ENCODE results near the gene CCDC192.
"Not testable (repeated sequence)": the region's sequence is repeated elsewhere in the genome, so short reads cannot be mapped to it uniquely, and the experiment has no call there.

CCDC192 gene

DNA sequence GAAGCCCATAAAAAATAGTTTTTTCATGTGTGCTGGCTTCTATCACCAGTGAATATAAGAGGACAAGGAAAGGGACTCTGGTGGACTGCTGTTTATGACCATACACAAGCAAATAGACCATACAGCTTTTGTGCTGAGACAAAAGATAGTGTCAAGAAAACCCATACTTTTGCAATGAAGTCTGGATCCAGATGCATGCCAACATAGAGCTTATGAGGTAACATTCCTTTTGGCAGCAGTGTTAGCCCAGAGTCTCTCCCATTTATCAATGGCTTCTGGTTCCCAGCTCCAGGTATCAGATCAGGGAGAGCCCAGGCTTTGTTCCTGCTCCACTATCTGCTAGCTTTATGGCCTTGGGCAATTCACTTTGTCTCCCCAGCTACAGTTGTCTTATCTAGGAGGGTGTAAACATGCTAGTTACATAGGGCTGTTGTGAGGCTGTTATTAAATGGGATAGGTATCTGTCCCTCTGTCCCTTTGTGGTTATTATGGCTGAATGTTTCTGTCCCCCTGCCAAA is 55.6 kb downstream of the CCDC192 start:
- no peak for DNase-seq (ENCODE audit: insufficient read length, low spot score)
- no peak for FAIRE-seq

DNA sequence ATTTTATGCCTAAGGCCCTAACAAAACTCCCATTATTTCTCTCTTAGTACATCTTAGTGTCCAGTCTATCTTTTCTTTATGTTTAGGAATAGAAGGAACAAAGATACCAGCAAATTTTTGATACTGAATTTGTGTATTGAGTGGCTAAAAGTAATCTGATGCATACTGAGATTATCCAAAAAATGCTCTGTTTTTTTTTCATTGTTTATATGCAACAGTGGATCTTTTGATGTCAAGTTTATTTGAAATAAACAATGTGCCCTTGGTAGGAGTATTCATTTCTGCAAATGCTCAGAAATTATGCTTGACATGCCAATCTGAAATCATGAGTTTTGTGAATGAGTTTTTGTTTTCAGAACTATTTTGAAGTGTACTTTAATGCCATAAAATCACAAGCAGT is 58.7 kb downstream of the CCDC192 start:
- DNase-seq (ENCODE audit: insufficient read length, low spot score) (no peak), FAIRE-seq (no peak)

DNA sequence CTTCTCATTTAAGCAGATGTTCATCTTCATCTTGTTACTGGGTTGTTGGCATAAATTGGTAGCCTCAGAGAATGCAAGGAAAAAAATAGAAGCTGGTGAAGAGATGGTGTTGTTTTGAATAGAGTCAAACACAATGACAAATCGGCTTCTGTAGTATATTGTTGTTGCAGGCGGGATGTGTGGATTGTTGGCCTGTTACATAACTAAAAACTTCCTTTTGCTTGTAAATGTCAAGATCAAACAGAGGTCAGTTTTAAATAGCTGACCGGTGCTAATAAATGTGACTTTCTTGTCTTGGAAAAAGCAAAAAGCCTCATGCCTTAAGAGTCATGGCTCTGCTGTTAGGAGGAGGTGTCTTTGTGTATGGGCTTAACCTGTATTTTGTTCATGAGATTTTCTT is 59.2 kb downstream of the CCDC192 start:
- FAIRE-seq, result no peak
- DNase-seq (ENCODE audit: insufficient read length, low spot score), result no peak

DNA sequence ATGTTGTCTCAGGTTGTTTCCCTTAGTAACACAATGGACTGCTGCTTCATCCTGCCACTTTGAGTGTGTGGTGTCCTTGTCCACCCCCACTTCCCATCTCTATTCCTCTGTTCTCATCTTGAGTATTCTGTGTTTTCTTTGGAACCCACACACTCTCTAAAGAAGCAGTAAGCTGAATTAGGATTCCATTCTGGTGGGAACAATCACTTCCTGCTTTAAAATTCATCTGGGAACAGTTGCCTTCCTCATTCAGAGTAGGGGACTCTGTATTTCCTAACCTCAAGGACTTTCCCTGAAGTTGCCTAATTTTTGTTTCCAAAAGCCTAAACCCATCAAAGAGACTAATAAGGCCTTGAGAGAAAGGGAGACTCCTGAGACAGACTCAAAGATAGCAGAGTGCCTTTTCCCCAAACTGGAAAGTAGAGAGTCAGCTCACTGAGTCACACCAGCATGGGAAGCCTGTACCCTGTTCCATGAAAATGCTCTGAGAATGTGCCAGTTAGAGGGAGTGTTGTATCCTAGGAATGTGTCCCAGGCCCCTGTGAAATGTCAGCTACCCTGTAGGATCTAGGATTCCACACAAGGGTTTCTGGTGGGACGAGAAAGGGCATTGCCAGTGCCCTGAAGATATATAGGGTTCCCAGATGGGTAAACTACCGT is 63.6 kb downstream of the CCDC192 start:
- no peak for DNase-seq (ENCODE audit: insufficient read length, low spot score)
- FAIRE-seq, result no peak

DNA sequence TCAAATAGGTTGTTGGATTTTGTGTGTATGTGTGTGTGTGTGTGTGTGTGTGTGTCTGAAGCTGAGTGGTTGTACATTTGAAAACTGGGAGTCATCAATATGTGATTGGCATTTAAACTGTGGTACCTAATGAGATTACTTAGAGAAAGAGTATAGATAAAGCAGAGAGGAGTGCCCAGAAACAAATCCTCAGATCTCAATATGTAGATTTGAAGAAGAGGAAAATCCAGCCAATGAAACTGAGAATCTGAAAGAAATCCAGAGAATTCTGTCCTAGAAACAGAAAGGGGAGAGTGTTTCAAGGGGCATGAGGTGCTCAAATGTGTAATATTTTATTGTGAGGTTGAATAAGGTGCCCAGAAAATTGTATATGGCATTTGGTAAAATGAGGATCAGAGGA is 66.2 kb downstream of the CCDC192 start:
- FAIRE-seq, result no peak
- no peak for DNase-seq (ENCODE audit: insufficient read length, low spot score)

DNA sequence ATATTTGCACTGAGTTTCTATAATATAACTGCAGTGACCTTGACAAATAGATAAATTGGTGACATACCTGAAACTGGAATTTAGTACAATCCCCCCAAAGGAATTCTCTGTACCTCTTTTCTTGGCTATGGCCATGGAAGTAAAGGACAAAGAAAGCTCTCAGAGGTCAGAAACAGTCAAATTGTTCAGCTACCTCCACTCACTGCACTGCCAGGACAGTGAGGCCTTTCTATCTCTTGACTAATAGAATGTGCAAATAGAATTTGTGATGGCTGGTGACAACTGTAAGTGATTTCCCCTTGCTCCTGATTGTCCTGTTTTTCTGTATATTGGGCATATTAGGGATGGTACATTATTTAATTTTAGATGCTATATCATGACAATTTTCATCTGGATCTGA is 67.1 kb downstream of the CCDC192 start:
- DNase-seq (ENCODE audit: insufficient read length, low spot score) (no peak), FAIRE-seq (no peak)

DNA sequence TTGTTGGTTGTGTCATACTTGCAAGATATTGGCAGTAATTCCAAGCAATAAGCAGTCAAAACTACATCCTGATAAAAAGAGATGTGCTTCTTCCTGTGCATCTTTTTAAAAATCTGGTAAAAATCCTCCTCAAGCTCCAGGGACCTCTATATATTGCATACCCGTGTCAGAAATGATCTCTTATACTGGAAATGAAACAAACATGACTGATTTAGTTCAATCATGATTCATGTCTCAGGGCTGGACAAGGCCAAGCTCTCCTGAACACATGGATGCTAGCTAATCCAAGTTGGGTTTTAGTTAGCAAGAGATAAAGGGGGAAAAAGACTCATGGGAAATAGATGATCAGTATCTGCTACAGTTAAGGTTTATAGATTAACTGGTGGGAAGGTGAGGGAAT is 69.3 kb downstream of the CCDC192 start:
- FAIRE-seq (no peak), DNase-seq (ENCODE audit: insufficient read length, low spot score) (no peak)

DNA sequence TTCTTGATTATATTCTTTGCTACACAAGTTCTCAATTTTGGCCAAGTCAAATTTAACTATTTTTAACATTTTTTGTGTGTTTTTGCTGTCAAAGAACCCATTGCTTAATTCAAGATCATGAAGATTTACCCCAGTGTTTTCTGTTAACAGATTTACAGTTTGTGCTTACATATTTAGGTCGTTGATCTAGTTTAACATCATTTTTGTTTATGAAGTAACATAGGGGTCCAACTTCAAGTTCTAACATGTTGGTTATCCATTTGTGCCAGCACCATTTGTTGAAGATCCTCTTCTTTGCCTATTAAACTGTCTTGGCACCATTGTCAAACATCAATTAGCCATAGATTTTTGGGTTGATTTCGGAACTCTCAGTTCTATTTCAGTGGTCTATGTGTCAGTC is 71.0 kb downstream of the CCDC192 start:
- no peak for FAIRE-seq
- DNase-seq (ENCODE audit: insufficient read length, low spot score), result no peak

DNA sequence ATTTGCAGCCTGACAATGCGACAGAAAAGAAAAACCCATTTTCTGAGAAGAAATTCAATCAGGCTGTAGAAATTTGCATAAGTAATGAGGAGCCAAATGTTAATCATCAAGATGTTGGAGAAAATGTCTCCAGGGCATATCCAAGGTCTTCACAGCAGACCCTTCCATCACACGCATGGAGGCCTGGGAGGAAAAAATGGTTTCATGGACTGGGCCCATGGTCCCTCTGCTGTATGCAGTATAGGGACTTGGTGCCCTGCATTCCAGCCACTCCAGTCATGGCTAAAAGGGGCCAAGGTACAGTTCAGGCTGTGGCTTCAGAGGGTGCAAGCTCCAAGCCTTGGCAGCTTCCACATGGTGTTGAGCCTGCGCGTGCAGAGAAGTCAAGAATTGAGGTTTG is 73.3 kb downstream of the CCDC192 start:
- DNase-seq (ENCODE audit: insufficient read length, low spot score), result no peak
- no peak for FAIRE-seq

DNA sequence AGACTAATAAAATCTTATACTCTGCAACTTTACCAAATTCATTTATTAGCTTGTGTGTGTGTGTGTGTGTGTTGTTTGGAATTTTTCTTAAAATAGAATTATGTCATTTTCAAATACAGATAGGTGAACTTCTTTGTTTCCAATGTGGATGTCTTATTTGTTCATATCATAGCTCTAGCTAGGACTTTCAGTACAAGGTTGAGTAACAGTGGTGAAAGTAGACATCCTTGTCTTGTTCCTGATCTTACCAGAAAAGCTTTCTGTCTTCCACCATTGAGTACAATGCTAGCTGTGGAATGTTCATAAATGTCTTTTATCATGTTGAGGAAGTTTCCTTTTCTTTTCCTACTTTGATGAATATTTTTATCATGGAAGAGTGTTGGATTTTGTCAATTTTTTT is 74.8 kb downstream of the CCDC192 start:
- FAIRE-seq (no peak), DNase-seq (ENCODE audit: insufficient read length, low spot score) (no peak)

DNA sequence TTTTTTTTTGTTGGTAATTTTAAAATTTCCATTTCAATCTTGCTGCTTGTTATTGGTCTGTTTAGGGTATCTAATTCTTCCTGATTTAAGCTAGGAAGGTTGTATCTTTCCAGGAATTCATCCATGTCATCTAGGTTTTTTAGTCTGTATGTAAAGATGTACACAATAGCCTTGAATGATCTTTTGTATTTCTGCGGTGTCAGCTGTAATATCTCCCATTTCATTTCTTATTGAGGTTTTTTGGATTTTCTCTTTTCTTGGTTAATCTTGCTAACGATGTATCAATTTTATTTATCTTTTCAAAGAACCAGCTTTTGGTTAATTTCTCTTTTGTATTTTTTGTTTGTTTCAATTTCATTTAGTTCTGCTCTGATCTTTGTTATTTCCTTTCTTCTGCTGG is 79.3 kb downstream of the CCDC192 start:
- not testable (repeated sequence) for DNase-seq (ENCODE audit: insufficient read length, low spot score); FAIRE-seq

DNA sequence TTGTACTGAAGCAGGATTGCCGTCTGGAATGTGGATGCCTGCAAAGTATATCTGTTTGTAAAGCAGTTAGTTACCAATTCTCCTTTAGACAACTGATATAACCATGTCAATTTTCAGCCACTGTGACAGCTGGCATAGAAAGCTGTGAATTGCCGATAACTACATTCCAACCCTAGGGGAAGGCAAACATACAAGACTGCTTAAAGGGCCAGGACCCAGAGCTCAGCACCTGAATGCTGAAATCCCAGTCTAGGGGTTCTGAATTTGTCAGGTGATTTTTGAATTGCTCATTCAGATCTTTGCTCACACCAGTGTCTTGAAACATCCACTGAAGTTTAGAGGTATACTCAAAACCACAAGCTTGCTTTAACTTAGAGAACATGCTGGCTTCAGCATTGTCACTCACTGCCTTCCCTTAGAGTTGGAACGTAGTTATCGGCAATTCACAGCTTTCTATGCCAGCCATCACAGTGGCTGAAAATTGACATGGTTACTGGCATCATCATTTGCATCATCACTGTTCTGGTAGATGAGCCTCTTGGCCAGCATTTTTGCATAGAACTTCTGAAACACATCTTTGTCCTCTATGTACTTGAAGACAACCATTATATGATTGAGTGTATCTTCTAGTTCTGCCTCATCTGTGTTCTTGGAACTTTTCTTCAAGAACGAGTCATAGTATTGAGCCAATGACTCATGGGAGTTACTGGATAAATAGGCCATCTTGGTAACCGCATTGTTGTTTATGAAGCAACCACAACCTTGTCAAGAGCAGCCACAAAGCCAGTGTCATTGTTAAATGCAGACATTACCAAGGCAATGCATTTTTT is 82.1 kb downstream of the CCDC192 start:
- DNase-seq (ENCODE audit: insufficient read length, low spot score) (no peak), FAIRE-seq (no peak)

DNA sequence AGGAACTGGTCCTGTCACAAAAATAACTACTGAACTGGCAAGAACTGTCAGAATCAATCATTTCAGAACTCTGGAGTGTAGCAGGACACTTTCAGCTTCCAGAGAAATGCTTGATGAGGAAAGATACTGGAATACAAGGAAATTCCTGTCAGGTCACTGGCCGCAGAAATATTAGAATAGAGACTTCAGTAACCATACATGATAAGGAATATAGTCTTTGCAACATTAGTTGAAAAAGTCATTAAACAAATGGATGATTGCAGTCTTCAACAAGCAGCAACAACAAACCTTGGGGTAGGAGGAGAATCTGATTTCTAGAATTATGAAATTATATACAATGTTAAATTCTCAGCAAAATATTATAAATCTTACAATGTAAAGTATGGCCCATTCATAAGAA is 88.2 kb downstream of the CCDC192 start:
- DNase-seq (ENCODE audit: insufficient read length, low spot score), result no peak
- FAIRE-seq, result no peak

DNA sequence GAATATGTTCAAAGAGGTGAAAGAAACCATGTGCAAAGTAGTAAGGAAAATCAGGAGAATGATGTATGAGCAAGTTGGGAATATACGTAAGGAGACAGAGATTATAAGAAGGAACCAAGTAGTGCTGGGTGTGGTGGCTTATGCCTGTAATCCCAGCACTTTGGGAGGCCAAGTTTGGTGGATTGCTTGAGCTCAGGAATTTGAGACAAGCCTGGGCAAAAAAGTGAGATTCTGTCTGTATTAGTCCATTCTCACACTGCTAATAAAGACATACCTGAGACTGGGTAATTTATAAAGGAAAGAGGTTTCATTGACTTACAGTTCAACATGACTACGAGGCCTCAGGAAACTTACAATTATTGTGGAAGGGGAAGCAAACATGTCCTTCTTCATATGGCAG is 88.7 kb downstream of the CCDC192 start:
- not testable (repeated sequence) for FAIRE-seq; DNase-seq (ENCODE audit: insufficient read length, low spot score)

DNA sequence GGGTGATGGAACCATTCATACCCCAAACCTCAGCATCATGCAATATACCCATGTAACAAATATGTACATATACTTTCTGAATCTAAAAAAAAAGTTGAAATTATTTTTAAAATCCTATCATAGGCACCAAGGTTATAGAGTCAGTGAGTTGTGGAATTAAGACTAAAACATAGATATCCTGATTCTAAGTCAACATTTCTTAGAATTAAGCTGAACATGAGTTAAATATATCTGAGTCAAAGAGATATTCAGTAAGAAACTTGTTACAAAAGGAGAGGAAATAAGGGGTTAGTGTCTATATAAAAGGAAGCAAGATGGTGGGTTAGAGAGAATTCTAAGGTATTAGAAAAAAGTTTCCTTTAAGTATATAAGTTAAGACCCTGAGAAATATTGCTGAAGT is 89.9 kb downstream of the CCDC192 start:
- no peak for FAIRE-seq

DNA sequence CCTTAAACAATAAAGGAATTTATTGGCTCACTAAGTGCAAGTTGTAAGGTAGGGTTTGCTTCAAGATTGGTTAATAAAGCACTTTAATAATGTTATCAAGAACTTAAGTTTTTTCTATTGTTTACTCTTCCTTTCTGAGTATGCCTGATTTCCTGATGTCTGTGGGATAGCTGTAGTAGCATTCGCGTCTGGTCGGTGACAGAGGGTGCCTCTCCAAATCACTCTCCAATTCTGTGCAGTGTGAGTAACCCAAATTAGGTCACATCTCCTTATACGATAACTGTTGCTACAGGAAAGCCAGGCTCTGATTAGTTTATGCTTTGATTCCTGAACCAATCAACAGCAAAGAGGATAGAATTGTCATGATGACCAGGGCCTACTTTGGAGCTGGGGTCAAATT is 90.7 kb downstream of the CCDC192 start:
- DNase-seq (ENCODE audit: insufficient read length, low spot score) (no peak), FAIRE-seq (no peak)

More for the DNA sequence above, 89.9 kb downstream of the CCDC192 start:
- no peak for DNase-seq (ENCODE audit: insufficient read length, low spot score)

DNA sequence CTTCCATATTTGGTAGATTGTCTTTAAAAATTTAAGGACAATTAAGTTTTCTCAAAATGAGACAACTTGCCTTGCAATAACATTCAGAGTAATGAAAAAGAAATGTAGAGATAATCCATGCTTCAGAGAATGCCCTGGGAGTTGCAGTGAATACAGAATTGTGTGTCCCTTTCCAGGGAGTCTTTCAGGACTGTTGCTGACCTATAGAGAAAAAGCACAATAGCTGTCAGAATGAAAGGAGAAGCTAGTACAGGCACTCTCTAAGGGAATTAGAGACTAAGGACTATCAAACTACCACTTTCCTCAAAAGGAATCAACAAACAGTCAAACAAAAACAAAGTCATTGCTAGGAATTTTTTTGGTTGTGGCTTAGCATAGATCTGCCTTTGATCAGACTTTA is 93.0 kb downstream of the CCDC192 start:
- FAIRE-seq (no peak), DNase-seq (ENCODE audit: insufficient read length, low spot score) (no peak)

DNA sequence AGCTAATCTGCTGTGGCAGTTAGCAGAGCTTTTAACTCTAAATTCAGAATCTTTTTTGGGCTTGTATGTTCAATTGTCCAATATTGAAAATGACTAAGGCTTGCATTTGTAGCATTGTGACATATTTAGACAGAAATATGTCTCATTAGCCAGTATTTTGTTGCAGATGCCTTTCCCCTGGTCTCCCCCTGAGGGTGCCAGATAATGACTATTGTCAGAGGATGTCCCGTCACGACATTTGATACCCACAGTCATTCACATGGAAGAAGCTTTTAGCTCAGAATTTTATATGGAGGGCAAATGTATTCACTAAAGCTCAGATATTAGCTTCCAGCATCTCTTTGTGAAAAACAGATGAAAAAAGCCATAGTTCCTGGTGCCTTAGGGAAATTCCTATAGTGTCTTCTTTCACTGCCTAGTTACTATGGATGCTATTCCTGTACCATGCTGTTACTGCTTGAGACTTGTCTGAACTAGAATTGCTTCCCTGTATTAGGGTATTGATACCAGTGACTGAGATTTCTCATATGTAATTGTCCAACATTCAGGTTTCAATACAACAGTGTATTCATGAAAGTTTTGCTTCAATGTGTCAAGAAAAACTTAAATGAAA is 96.2 kb downstream of the CCDC192 start:
- DNase-seq (ENCODE audit: insufficient read length, low spot score) (no peak), FAIRE-seq (no peak)

DNA sequence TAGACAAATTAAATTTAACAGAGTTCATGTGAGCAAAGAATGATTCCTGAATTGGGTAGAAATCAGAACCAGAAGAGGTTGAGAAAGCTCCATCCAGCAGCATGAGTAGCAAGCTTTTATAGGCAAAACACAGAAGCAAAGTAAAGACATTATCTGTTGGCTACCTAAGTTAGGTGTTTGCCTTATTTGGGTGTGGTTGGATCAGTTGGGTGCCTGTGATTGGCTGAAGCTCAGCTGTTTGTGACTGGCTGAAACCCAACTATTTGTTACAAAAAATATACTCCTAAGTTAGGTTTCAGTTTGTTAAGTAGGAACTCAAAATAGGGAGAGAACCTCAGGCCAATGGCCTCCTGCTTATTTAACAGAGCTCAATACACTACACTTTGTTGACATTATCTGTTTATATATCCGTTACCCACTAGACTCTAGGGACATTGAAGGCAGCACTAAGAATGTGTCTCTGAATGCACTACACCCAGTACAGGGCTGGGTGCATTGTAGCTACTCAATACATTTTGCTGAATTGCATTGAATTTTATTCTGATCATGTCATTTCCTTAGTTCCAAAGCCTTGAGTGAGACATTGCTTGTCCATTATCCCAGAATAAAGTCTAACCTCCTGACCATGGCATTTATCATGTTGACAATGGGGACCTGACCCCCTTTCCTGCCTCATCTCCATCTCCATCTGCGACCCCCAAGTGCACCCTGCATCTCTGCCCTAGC is 98.7 kb downstream of the CCDC192 start:
- DNase-seq (ENCODE audit: insufficient read length, low spot score), result no peak
- FAIRE-seq, result no peak

DNA sequence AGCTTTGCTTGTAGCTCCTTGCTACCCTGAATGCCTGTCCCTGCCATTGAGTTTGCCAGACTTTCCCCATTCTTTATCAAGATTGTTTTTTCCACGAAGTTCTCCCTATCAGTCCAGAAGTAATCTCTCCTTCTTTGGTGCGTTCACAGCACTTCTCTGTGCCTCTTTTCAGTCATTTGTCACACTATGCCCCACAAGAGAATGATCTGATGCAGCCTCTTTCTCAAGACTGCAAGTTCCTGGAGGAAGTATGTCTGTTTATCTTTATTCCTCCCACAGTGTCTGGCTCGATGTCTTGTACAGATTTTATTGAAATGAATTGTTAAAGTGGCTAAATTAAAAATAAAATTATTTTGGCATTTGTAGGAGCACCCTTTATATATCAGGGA is 99.3 kb downstream of the CCDC192 start:
- FAIRE-seq, result no peak

DNA sequence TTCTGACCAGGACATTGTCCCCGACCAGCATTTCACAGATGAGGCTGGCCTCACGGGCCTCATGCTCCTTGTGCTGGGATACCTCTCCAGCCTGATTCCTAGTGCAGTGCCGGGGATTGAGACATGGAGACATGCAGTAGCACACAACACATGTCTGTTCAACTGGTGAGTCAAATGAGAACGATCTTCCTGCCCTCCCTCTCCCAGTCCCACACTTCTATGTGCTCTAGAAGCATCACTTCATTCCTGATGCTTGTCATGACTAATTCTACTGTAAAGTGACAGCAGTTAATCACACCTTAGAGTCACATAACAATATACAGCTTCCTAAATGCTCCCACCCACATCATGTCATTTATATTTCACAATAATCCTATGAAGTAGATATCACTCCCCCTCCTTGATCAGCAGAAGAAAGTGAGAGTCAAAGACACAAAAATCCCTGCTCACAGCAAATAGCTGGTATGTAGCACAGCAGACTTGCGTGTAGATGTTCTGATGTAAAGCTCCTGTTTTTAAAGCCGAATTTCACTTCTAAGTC is 101.8 kb downstream of the CCDC192 start:
- FAIRE-seq (no peak), DNase-seq (ENCODE audit: insufficient read length, low spot score) (no peak)

More for the DNA sequence above, 99.3 kb downstream of the CCDC192 start:
- no peak for DNase-seq (ENCODE audit: insufficient read length, low spot score)
